ENCODE measurements around the gene OR6J1.
"Not testable (repeated sequence)": the region's sequence is repeated elsewhere in the genome, so short reads cannot be mapped to it uniquely, and the experiment has no call there.

- not testable (repeated sequence) for TF ChIP-seq POLR2AphosphoS5 (IDR thresholded peaks at IDR 0.05; ENCODE audit: insufficient read depth in 1 of 2, low read depth in 1 of 2); CTCF (IDR thresholded peaks at IDR 0.05)
Measured at GRCh38 chr14:22683428-22683827, 39.3 kb upstream of the OR6J1 start.

Measured in vagina (tissue), 2 donors.